HUES64 (cell line): ENCODE measurements around the gene AAMP.

Source experiments
- H3K27ac ChIP-seq: 2 replicates; pipeline ENCODE4 v1.7.0; 2013; ENCODE audit warnings: low read depth, low read length, inconsistent platforms
- H3K27me3 ChIP-seq: 2 replicates; pipeline ENCODE4 v1.6.1; 2013; ENCODE audit warnings: mild to moderate bottlenecking, low read length; ENCODE audit not compliant: insufficient read depth
- H3K36me3 ChIP-seq: 2 replicates; pipeline ENCODE4 v1.6.1; 2013; ENCODE audit warnings: mild to moderate bottlenecking, low read length; ENCODE audit not compliant: insufficient read depth
- H3K4me1 ChIP-seq: 2 replicates; pipeline ENCODE4 v1.6.1; 2013; ENCODE audit warnings: mild to moderate bottlenecking, low read length, moderate library complexity; ENCODE audit not compliant: insufficient read depth
- H3K4me3 ChIP-seq: 2 replicates; pipeline ENCODE4 v1.5.1; 2013; ENCODE audit warnings: mild to moderate bottlenecking, low read length, moderate library complexity
- H3K9ac ChIP-seq: 2 replicates; pipeline ENCODE4 v1.6.1; 2013; ENCODE audit warnings: mild to moderate bottlenecking, low read depth, low read length
- H3K9me3 ChIP-seq: 2 replicates; pipeline ENCODE4 v1.6.1; 2013; ENCODE audit warnings: low read depth, low read length; ENCODE audit not compliant: insufficient read depth
- WGBS: fragments of 150-250, 120-280 bp; methylation state at CpG from one replicate; pipeline ENCODE4 v1.1.7; 2013; ENCODE audit warnings: missing lambda C conversion rate; 5-methylcytosine and 5-hydroxymethylcytosine counted together

AAMP gene

GRCh38 chr2:218253232-218253625 is 16.7 kb downstream of the AAMP start:
- Histone ChIP-seq H3K36me3 (peaks cover 78% of the 10 kb centered on the region), H3K4me3 (no peak overlapping the region), H3K4me1 (no peaks in the 10 kb centered on the region), H3K9me3 (no peaks in the 10 kb centered on the region), H3K9ac (no peak overlapping the region), H3K27ac (no peak overlapping the region), H3K27me3 (no peaks in the 10 kb centered on the region)
- WGBS: 90% methylated on average over 5 of the region's 5 CpGs

GRCh38 chr2:218252509-218253231 is 17.3 kb downstream of the AAMP start:
- Histone ChIP-seq H3K27ac (no peak overlapping the region), H3K36me3 (peaks cover 83% of the 10 kb centered on the region)

DNA sequence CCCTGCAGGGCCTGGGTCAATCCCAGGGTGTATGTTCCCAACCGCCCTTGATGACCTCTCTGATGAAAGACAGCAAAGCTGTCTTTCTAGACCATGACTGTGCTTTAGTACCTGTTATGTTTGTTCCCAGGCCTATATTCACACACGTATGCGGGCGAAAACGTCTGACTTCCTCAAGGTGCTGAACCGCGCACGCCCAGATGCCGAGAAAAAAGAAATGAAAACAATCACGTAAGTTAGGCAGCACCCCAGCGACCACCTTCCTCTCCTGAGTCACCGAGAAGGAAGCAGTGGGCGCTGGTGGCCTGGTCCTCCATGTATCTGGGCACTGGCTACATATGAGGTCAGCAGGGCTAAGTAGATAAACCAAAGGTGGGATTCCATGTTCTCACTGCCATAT is 20.2 kb downstream of the AAMP start:
- no peaks in the 10 kb centered on the region for H3K4me1 ChIP-seq
- H3K9ac ChIP-seq: no peak overlapping the region
- H3K27me3 ChIP-seq: no peaks in the 10 kb centered on the region
- H3K4me3 ChIP-seq: no peak overlapping the region
- H3K36me3 ChIP-seq: peaks cover 98% of the 10 kb centered on the region
- no peaks in the 10 kb centered on the region for H3K9me3 ChIP-seq
- WGBS: 97% methylated on average over 13 of the region's 13 CpGs
- H3K27ac ChIP-seq: no peak overlapping the region

More at GRCh38 chr2:218252509-218253231, 17.3 kb downstream of the AAMP start:
- Histone ChIP-seq H3K27me3 (no peaks in the 10 kb centered on the region), H3K9me3 (no peaks in the 10 kb centered on the region), H3K4me1 (no peaks in the 10 kb centered on the region), H3K4me3 (no peak overlapping the region), H3K9ac (no peak overlapping the region)
- WGBS: 86% methylated on average over 7 of the region's 7 CpGs

- Histone ChIP-seq H3K4me3 (no peak overlapping the region), H3K36me3 (peaks cover 98% of the 10 kb centered on the region), H3K9ac (no peak overlapping the region), H3K9me3 (no peaks in the 10 kb centered on the region), H3K27me3 (no peaks in the 10 kb centered on the region), H3K4me1 (no peaks in the 10 kb centered on the region), H3K27ac (no peak overlapping the region)
- WGBS: 94% methylated on average over 4 of the region's 5 CpGs
Measured at GRCh38 chr2:218245214-218245613, 24.7 kb downstream of the AAMP start.

DNA sequence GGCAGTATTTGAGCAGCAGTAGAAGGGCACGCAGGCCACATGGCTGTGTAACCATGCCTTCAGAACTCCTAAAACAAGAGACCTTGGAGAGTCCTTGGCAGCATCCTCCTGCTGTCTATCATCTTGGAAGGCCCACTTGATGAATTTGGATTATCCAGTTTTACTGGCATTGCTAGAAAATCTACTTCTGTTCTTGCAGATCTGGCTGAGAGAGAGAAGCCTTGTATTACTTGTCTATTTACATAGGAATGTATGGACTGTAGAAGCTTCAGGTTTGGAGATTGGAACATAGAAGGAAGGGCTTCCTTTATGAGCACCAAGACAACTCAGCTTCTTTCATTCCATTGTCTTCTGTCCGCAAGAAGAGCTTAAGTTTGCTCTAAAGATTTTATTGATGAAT is 25.3 kb downstream of the AAMP start:
- no peak overlapping the region for H3K4me3 ChIP-seq
- no peak overlapping the region for H3K27ac ChIP-seq
- H3K36me3 ChIP-seq: peaks cover 98% of the 10 kb centered on the region
- no peak overlapping the region for H3K9ac ChIP-seq
- 95% methylated on average over 2 of the region's 2 CpGs for WGBS
- no peaks in the 10 kb centered on the region for H3K9me3 ChIP-seq
- no peaks in the 10 kb centered on the region for H3K4me1 ChIP-seq
- H3K27me3 ChIP-seq: no peaks in the 10 kb centered on the region

- WGBS: 76% methylated on average over 1 of the region's 1 CpG
- Histone ChIP-seq H3K9ac (no peak overlapping the region), H3K27me3 (no peaks in the 10 kb centered on the region), H3K4me1 (no peaks in the 10 kb centered on the region), H3K9me3 (no peaks in the 10 kb centered on the region), H3K4me3 (no peak overlapping the region), H3K27ac (no peak overlapping the region), H3K36me3 (peaks cover 98% of the 10 kb centered on the region)
Measured at GRCh38 chr2:218244204-218244603, 25.7 kb downstream of the AAMP start.

- H3K27me3 ChIP-seq: no peaks in the 10 kb centered on the region
- WGBS: 100% methylated on average over 1 of the region's 1 CpG
- no peaks in the 10 kb centered on the region for H3K9me3 ChIP-seq
- H3K36me3 ChIP-seq: peaks cover 99% of the 10 kb centered on the region
- H3K4me1 ChIP-seq: no peaks in the 10 kb centered on the region
- H3K4me3 ChIP-seq: no peak overlapping the region
- H3K9ac ChIP-seq: no peak overlapping the region
- no peak overlapping the region for H3K27ac ChIP-seq
Measured at GRCh38 chr2:218238887-218239286, 31.1 kb downstream of the AAMP start.

GRCh38 chr2:218236829-218237228 is 33.1 kb downstream of the AAMP start:
- whole genome bisulfite sequencing: 93% methylated on average over 4 of the region's 4 CpGs
- no peak overlapping the region for H3K9ac ChIP-seq
- no peak overlapping the region for H3K4me3 ChIP-seq
- no peaks in the 10 kb centered on the region for H3K27me3 ChIP-seq
- H3K9me3 ChIP-seq: no peaks in the 10 kb centered on the region
- no peak overlapping the region for H3K27ac ChIP-seq
- no peaks in the 10 kb centered on the region for H3K4me1 ChIP-seq
- peaks cover 97% of the 10 kb centered on the region for H3K36me3 ChIP-seq

- Histone ChIP-seq H3K4me3 (no peak overlapping the region), H3K27ac (no peak overlapping the region), H3K4me1 (no peaks in the 10 kb centered on the region), H3K27me3 (no peaks in the 10 kb centered on the region), H3K9me3 (no peaks in the 10 kb centered on the region), H3K36me3 (peaks cover 98% of the 10 kb centered on the region), H3K9ac (no peak overlapping the region)
- 92% methylated on average over 2 of the region's 2 CpGs for WGBS
Measured at GRCh38 chr2:218235017-218235416, 34.9 kb downstream of the AAMP start.

DNA sequence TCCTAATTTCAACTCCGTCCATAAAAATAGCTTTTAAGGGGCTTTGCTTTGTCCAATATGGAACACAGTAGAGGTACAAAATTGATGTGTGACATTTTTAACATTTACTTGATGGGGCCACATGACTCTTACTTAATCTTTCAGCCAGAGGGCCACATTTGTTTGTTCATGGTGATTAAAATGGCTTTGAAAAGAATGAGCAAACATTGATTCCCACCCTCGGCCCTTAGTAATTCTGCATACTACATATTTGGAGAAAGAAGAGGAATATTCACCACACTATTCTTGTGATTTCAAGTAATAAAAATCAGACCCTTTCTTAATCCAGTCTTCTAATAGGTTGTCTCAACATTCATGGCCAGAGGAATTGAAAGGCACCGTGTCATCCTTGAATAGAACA is 35.4 kb downstream of the AAMP start:
- WGBS: 84% methylated on average over 2 of the region's 3 CpGs

DNA sequence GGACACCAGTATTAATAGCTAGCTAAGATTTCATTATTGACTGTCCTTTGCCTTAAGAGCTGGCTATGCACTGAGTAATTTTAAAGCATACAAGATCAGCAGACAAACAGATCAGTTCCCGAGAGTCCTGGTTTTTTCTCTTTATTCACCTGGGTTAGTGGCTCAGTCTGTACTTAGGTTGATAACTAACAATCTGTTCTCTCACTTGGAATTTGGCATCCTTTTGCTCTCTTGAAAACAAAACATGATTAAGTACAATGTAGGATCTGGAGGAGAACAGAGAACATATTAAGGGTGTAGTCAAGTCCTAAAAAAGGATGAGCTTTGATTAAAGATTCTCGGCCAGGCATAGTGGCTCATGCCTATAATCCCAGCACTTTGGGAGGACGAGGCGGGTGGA is 36.4 kb downstream of the AAMP start:
- Histone ChIP-seq H3K27ac (no peak overlapping the region), H3K9me3 (no peaks in the 10 kb centered on the region), H3K36me3 (peaks cover 98% of the 10 kb centered on the region), H3K4me1 (no peaks in the 10 kb centered on the region), H3K4me3 (no peak overlapping the region), H3K9ac (no peak overlapping the region), H3K27me3 (no peaks in the 10 kb centered on the region)
- 97% methylated on average over 4 of the region's 4 CpGs for WGBS

More for the DNA sequence above, 35.4 kb downstream of the AAMP start:
- Histone ChIP-seq H3K27me3 (no peaks in the 10 kb centered on the region), H3K9ac (no peak overlapping the region), H3K36me3 (peaks cover 98% of the 10 kb centered on the region), H3K9me3 (no peaks in the 10 kb centered on the region), H3K4me1 (no peaks in the 10 kb centered on the region), H3K4me3 (no peak overlapping the region), H3K27ac (no peak overlapping the region)

- WGBS: 83% methylated on average over 1 of the region's 1 CpG
- Histone ChIP-seq H3K4me1 (no peaks in the 10 kb centered on the region), H3K4me3 (no peak overlapping the region)
Measured at GRCh38 chr2:218230882-218231281, 39.1 kb downstream of the AAMP start.

More at GRCh38 chr2:218230882-218231281, 39.1 kb downstream of the AAMP start:
- H3K36me3 ChIP-seq: peaks cover 89% of the 10 kb centered on the region
- no peaks in the 10 kb centered on the region for H3K9me3 ChIP-seq
- no peak overlapping the region for H3K9ac ChIP-seq
- no peak overlapping the region for H3K27ac ChIP-seq
- H3K27me3 ChIP-seq: no peaks in the 10 kb centered on the region
